HG03469 (cell line): ENCODE data around the gene C20orf141.
"Not testable (repeated sequence)": the region's sequence is repeated elsewhere in the genome, so short reads cannot be mapped to it uniquely, and the experiment has no call there.

Source experiments
- ATAC-seq: cut with Tn5 transposase; IDR thresholded peaks from one replicate; pipeline ENCODE4 v1.9.1; 2021; ENCODE audit warnings: mild to moderate bottlenecking, moderate library complexity, moderate number of reproducible peaks; ENCODE audit not compliant: unreplicated experiment

C20orf141 gene

GRCh38 chr20:2799271-2799670 lies 15.5 kb upstream of the C20orf141 start:
- no peak for ATAC-seq

GRCh38 chr20:2799688-2800520 lies 14.9 kb upstream of the C20orf141 start:
- no peak for ATAC-seq

GRCh38 chr20:2800521-2801285 lies 14.1 kb upstream of the C20orf141 start, which contains the start of gene CPXM1:
Gene CPXM1, minus strand, starts transcription at chr20:2800627. Its CDS starts 55 bp downstream, at chr20:2800572.
- ATAC-seq: no peak

GRCh38 chr20:2801286-2801728 lies 13.5 kb upstream of the C20orf141 start:
- ATAC-seq: no peak

GRCh38 chr20:2804041-2804828 lies 10.6 kb upstream of the C20orf141 start:
- no peak for ATAC-seq

- ATAC-seq: no peak
These were observed 9.7 kb upstream of the C20orf141 start for GRCh38 chr20:2804852-2805688.

GRCh38 chr20:2805689-2806350 lies 9.0 kb upstream of the C20orf141 start:
- no peak for ATAC-seq

- ATAC-seq: no peak
These were observed 8.5 kb upstream of the C20orf141 start for GRCh38 chr20:2806351-2806701.

- ATAC-seq: no peak
These were observed 7.8 kb upstream of the C20orf141 start for GRCh38 chr20:2807019-2807418.

GRCh38 chr20:2807929-2808328 lies 6.9 kb upstream of the C20orf141 start:
- not testable (repeated sequence) for ATAC-seq

GRCh38 chr20:2809690-2810089 lies 5.1 kb upstream of the C20orf141 start:
- ATAC-seq: no peak

GRCh38 chr20:2812189-2812588 lies 2.6 kb upstream of the C20orf141 start:
- ATAC-seq: no peak

- no peak for ATAC-seq
These were observed 711 bp upstream of the C20orf141 start for GRCh38 chr20:2814076-2814475.

- ATAC-seq: no peak
These were observed 584 bp downstream of the C20orf141 start for GRCh38 chr20:2815242-2815900.

- no peak for ATAC-seq
These were observed 1.3 kb downstream of the C20orf141 start, which contains the start of gene TMEM239 for GRCh38 chr20:2816030-2816582. Gene TMEM239, plus strand, starts transcription at chr20:2816364. Its CDS starts 191 bp downstream, at chr20:2816555.

- ATAC-seq: no peak
These were observed 2.0 kb downstream of the C20orf141 start for GRCh38 chr20:2816583-2817340.

GRCh38 chr20:2817341-2817726 lies 2.5 kb downstream of the C20orf141 start:
- no peak for ATAC-seq
